HUES64 (cell line): ENCODE data around the gene METTL16.

ENCODE experiments used
- H3K27ac ChIP-seq: 2 replicates; pipeline ENCODE4 v1.7.0; 2013; ENCODE audit warnings: low read depth, low read length, inconsistent platforms
- H3K27me3 ChIP-seq: 2 replicates; pipeline ENCODE4 v1.6.1; 2013; ENCODE audit warnings: mild to moderate bottlenecking, low read length; ENCODE audit not compliant: insufficient read depth
- H3K36me3 ChIP-seq: 2 replicates; pipeline ENCODE4 v1.6.1; 2013; ENCODE audit warnings: mild to moderate bottlenecking, low read length; ENCODE audit not compliant: insufficient read depth
- H3K4me1 ChIP-seq: 2 replicates; pipeline ENCODE4 v1.6.1; 2013; ENCODE audit warnings: mild to moderate bottlenecking, low read length, moderate library complexity; ENCODE audit not compliant: insufficient read depth
- H3K4me3 ChIP-seq: 2 replicates; pipeline ENCODE4 v1.5.1; 2013; ENCODE audit warnings: mild to moderate bottlenecking, low read length, moderate library complexity
- H3K9ac ChIP-seq: 2 replicates; pipeline ENCODE4 v1.6.1; 2013; ENCODE audit warnings: mild to moderate bottlenecking, low read depth, low read length
- H3K9me3 ChIP-seq: 2 replicates; pipeline ENCODE4 v1.6.1; 2013; ENCODE audit warnings: low read depth, low read length; ENCODE audit not compliant: insufficient read depth
- WGBS: fragments of 150-250, 120-280 bp; methylation state at CpG from one replicate; pipeline ENCODE4 v1.1.7; 2013; ENCODE audit warnings: missing lambda C conversion rate; 5-methylcytosine and 5-hydroxymethylcytosine counted together

The METTL16 gene

GRCh38 chr17:2433696-2434095, 78.0 kb downstream of the METTL16 start:
- no peak overlapping the region for H3K9ac ChIP-seq
- H3K36me3 ChIP-seq = peaks cover 40% of the 10 kb centered on the region
- no peak overlapping the region for H3K4me3 ChIP-seq
- WGBS = 57% methylated on average over 11 of the region's 11 CpGs
- no peaks in the 10 kb centered on the region for H3K9me3 ChIP-seq
- H3K4me1 ChIP-seq = peaks cover 34% of the 10 kb centered on the region
- H3K27me3 ChIP-seq = no peaks in the 10 kb centered on the region
- peak overlapping the region; percentile 37; the same call in 1 of the 2 replicates for H3K27ac ChIP-seq

GRCh38 chr17:2427910-2428309, 83.8 kb downstream of the METTL16 start:
- no peaks in the 10 kb centered on the region for H3K9me3 ChIP-seq
- WGBS = 100% methylated on average over 1 of the region's 1 CpG

GRCh38 chr17:2427215-2427614, 84.5 kb downstream of the METTL16 start:
- Histone ChIP-seq H3K4me3 (no peak overlapping the region), H3K4me1 (no peaks in the 10 kb centered on the region), H3K9ac (no peak overlapping the region), H3K9me3 (no peaks in the 10 kb centered on the region), H3K27me3 (no peaks in the 10 kb centered on the region), H3K27ac (no peak overlapping the region), H3K36me3 (peaks cover 16% of the 10 kb centered on the region)
- WGBS = 96% methylated on average over 2 of the region's 2 CpGs

More at GRCh38 chr17:2427910-2428309, 83.8 kb downstream of the METTL16 start:
- Histone ChIP-seq H3K9ac (no peak overlapping the region), H3K4me3 (no peak overlapping the region), H3K27ac (no peak overlapping the region), H3K4me1 (no peaks in the 10 kb centered on the region), H3K27me3 (no peaks in the 10 kb centered on the region), H3K36me3 (peaks cover 20% of the 10 kb centered on the region)

- Histone ChIP-seq H3K4me3 (no peak overlapping the region), H3K27me3 (no peaks in the 10 kb centered on the region), H3K9me3 (no peaks in the 10 kb centered on the region), H3K36me3 (peaks cover 45% of the 10 kb centered on the region), H3K27ac (no peak overlapping the region), H3K4me1 (no peaks in the 10 kb centered on the region), H3K9ac (no peak overlapping the region)
- 93% methylated on average over 6 of the region's 6 CpGs for WGBS
Measured at GRCh38 chr17:2423271-2423670, 88.4 kb downstream of the METTL16 start.

GRCh38 chr17:2421315-2422147, 90.2 kb downstream of the METTL16 start:
- Histone ChIP-seq H3K27me3 (no peaks in the 10 kb centered on the region), H3K4me1 (no peaks in the 10 kb centered on the region), H3K9ac (no peak overlapping the region), H3K9me3 (no peaks in the 10 kb centered on the region), H3K4me3 (no peak overlapping the region), H3K27ac (no peak overlapping the region), H3K36me3 (peaks cover 50% of the 10 kb centered on the region)
- WGBS = 95% methylated on average over 26 of the region's 27 CpGs

GRCh38 chr17:2420176-2420575, 91.5 kb downstream of the METTL16 start:
- Histone ChIP-seq H3K27ac (no peak overlapping the region), H3K27me3 (no peaks in the 10 kb centered on the region), H3K9ac (no peak overlapping the region), H3K4me1 (no peaks in the 10 kb centered on the region), H3K36me3 (peaks cover 45% of the 10 kb centered on the region), H3K9me3 (no peaks in the 10 kb centered on the region), H3K4me3 (no peak overlapping the region)
- WGBS = 93% methylated on average over 12 of the region's 12 CpGs

GRCh38 chr17:2419486-2419885, 92.2 kb downstream of the METTL16 start:
- Histone ChIP-seq H3K27ac (no peak overlapping the region), H3K36me3 (peaks cover 52% of the 10 kb centered on the region), H3K9me3 (no peaks in the 10 kb centered on the region), H3K4me3 (no peak overlapping the region), H3K4me1 (no peaks in the 10 kb centered on the region), H3K27me3 (no peaks in the 10 kb centered on the region), H3K9ac (no peak overlapping the region)
- 94% methylated on average over 6 of the region's 6 CpGs for WGBS

- H3K4me3 ChIP-seq = no peak overlapping the region
- no peaks in the 10 kb centered on the region for H3K4me1 ChIP-seq
- H3K9me3 ChIP-seq = no peaks in the 10 kb centered on the region
- H3K27ac ChIP-seq = no peak overlapping the region
- 93% methylated on average over 7 of the region's 7 CpGs for WGBS
- H3K9ac ChIP-seq = no peak overlapping the region
- no peaks in the 10 kb centered on the region for H3K27me3 ChIP-seq
- H3K36me3 ChIP-seq = peaks cover 61% of the 10 kb centered on the region
Measured at GRCh38 chr17:2418572-2418971, 93.1 kb downstream of the METTL16 start.

GRCh38 chr17:2416010-2416734, 95.5 kb downstream of the METTL16 start:
- Histone ChIP-seq H3K27me3 (no peaks in the 10 kb centered on the region), H3K36me3 (peaks cover 56% of the 10 kb centered on the region), H3K4me1 (no peaks in the 10 kb centered on the region), H3K9ac (no peak overlapping the region), H3K27ac (peak overlapping the region; percentile 36; the same call in 1 of the 2 replicates), H3K4me3 (no peak overlapping the region), H3K9me3 (no peaks in the 10 kb centered on the region)
- 40% methylated on average over 17 of the region's 19 CpGs for WGBS

- WGBS = 83% methylated on average over 9 of the region's 9 CpGs
- H3K36me3 ChIP-seq = peaks cover 45% of the 10 kb centered on the region
Measured at GRCh38 chr17:2415081-2415480, 96.6 kb downstream of the METTL16 start.

GRCh38 chr17:2414446-2415064, 97.1 kb downstream of the METTL16 start:
- Histone ChIP-seq H3K27me3 (no peaks in the 10 kb centered on the region), H3K4me3 (no peak overlapping the region), H3K36me3 (peaks cover 40% of the 10 kb centered on the region), H3K9ac (no peak overlapping the region), H3K4me1 (no peaks in the 10 kb centered on the region), H3K9me3 (no peaks in the 10 kb centered on the region), H3K27ac (no peak overlapping the region)
- 97% methylated on average over 22 of the region's 22 CpGs for WGBS

More at GRCh38 chr17:2415081-2415480, 96.6 kb downstream of the METTL16 start:
- H3K4me3 ChIP-seq = no peak overlapping the region
- no peaks in the 10 kb centered on the region for H3K4me1 ChIP-seq
- no peaks in the 10 kb centered on the region for H3K27me3 ChIP-seq
- no peak overlapping the region for H3K27ac ChIP-seq
- no peaks in the 10 kb centered on the region for H3K9me3 ChIP-seq
- H3K9ac ChIP-seq = no peak overlapping the region
